Measurements from ENCODE around the gene SRBD1.

Gene SRBD1

GRCh38 chr2:45611020-45611859 lies at the start of gene SRBD1:
Gene SRBD1 (minus strand): TSS chr2:45611267. CDS start chr2:45605441, 5,826 bp downstream.
- DNase-seq (ENCODE audit: low read depth): peak; percentile 48
- peak within 1 kb of the TSS; percentile 75 for H3K4me3 ChIP-seq (ENCODE audit: control insufficient read depth, low read depth, low read length)
- no peak for TF ChIP-seq CTCF (IDR thresholded peaks at IDR 0.05; ENCODE audit: control insufficient read depth, insufficient read depth, low read depth, low read length, missing control alignments)

- TF ChIP-seq CTCF (IDR thresholded peaks at IDR 0.05; ENCODE audit: control insufficient read depth, insufficient read depth, low read depth, low read length, missing control alignments): no peak
- H3K4me3 ChIP-seq (ENCODE audit: control insufficient read depth, low read depth, low read length): no peak overlapping the region
- DNase-seq (ENCODE audit: low read depth): no peak
Measured at GRCh38 chr2:45654250-45654649, 43.2 kb upstream of the SRBD1 start.

- no peak for TF ChIP-seq CTCF (IDR thresholded peaks at IDR 0.05; ENCODE audit: control insufficient read depth, insufficient read depth, low read depth, low read length, missing control alignments)
- H3K4me3 ChIP-seq (ENCODE audit: control insufficient read depth, low read depth, low read length): peak overlapping the region; percentile 93
- no peak for DNase-seq (ENCODE audit: low read depth)
Measured at GRCh38 chr2:45653122-45653913, 42.3 kb upstream of the SRBD1 start.

GRCh38 chr2:45652090-45653031 lies 41.3 kb upstream of the SRBD1 start:
- no peak for TF ChIP-seq CTCF (IDR thresholded peaks at IDR 0.05; ENCODE audit: control insufficient read depth, insufficient read depth, low read depth, low read length, missing control alignments)
- H3K4me3 ChIP-seq (ENCODE audit: control insufficient read depth, low read depth, low read length): peak overlapping the region; percentile 93
- no peak for DNase-seq (ENCODE audit: low read depth)

GRCh38 chr2:45651415-45652089 lies 40.5 kb upstream of the SRBD1 start, which contains the start of gene PRKCE:
Gene PRKCE (plus strand): TSS chr2:45651675.
- DNase-seq (ENCODE audit: low read depth): no peak
- TF ChIP-seq CTCF (IDR thresholded peaks at IDR 0.05; ENCODE audit: control insufficient read depth, insufficient read depth, low read depth, low read length, missing control alignments): no peak
- peak within 1 kb of the TSS; percentile 93 for H3K4me3 ChIP-seq (ENCODE audit: control insufficient read depth, low read depth, low read length)

Measured in AG09309 (cell line).